OCI-LY3 (cell line): ENCODE measurements around the gene DSTN.

Source experiments
- H2AFZ ChIP-seq: fragments of 200-600, 300-600 bp; shearing (Covaris generic); 2 replicates; pipeline ENCODE4 v1.6.0; 2014; ENCODE audit warnings: antibody characterized with exemption, low read depth, low read length
- H3K27ac ChIP-seq: fragments of 200-600, 300-600 bp; sonication (generic); 2 replicates; pipeline ENCODE4 v1.5.1; 2014; ENCODE audit warnings: mild to moderate bottlenecking, low read length, moderate library complexity, mixed read lengths
- H3K27me3 ChIP-seq: fragments of 200-600, 300-600 bp; sonication (generic); 2 replicates; pipeline ENCODE4 v1.6.1; 2014; ENCODE audit warnings: low read depth, low read length, mixed read lengths
- H3K36me3 ChIP-seq: fragments of 200-600, 300-600 bp; sonication (generic); replicated peaks from 2 replicates; pipeline ENCODE3; 2014; ENCODE audit warnings: low read depth, low read length, mixed read lengths
- H3K4me1 ChIP-seq: fragments of 300-600, 200-600 bp; sonication (generic); 2 replicates; pipeline ENCODE4 v1.6.1; 2014; ENCODE audit warnings: low read length, mixed read lengths
- H3K4me2 ChIP-seq: fragments of 200-600, 300-600 bp; sonication (generic); 2 replicates; pipeline ENCODE4 v1.6.1; 2014; ENCODE audit warnings: low read length, mixed read lengths
- H3K4me3 ChIP-seq: fragments of 300-600, 200-600 bp; sonication (generic); 2 replicates; pipeline ENCODE4 v1.5.1; 2014; ENCODE audit warnings: antibody characterized with exemption, mild to moderate bottlenecking, low read length, moderate library complexity
- H3K79me2 ChIP-seq: fragments of 300-600, 200-600 bp; shearing (Covaris generic); 2 replicates; pipeline ENCODE4 v1.6.1; 2014; ENCODE audit warnings: mild to moderate bottlenecking, low read length, mixed read lengths
- H3K9ac ChIP-seq: fragments of 300-600, 200-600 bp; shearing (Covaris generic); 2 replicates; pipeline ENCODE4 v1.6.0; 2014; ENCODE audit warnings: mild to moderate bottlenecking, low read length, moderate library complexity
- H3K9me3 ChIP-seq: fragments of 200-600, 300-600 bp; shearing (Covaris generic); 2 replicates; pipeline ENCODE4 v1.6.1; 2014; ENCODE audit warnings: low read length, mixed read lengths; ENCODE audit not compliant: insufficient read depth
- H4K20me1 ChIP-seq: fragments of 200-600, 300-600 bp; sonication (generic); 2 replicates; pipeline ENCODE4 v1.6.1; 2016; ENCODE audit warnings: low read length, mixed read lengths; ENCODE audit not compliant: insufficient read depth
- CTCF ChIP-seq: fragments of 200-600, 300-600 bp; sonication (generic); IDR thresholded peaks from 2 replicates; pipeline ENCODE4 v1.5.1; 2014; ENCODE audit warnings: antibody characterized with exemption, low read length, low read depth
- EZH2phosphoT487 ChIP-seq: fragments of 200-600 bp; shearing (Covaris generic); IDR thresholded peaks from 2 replicates; pipeline ENCODE4 v1.6.1; 2018; ENCODE audit warnings: antibody characterized with exemption, mixed run types, low read depth

The DSTN gene

GRCh38 chr20:17543531-17544131 lies 26.2 kb upstream of the DSTN start:
- H3K27me3 ChIP-seq = peaks cover 86% of the 10 kb centered on the region
- no peaks in the 10 kb centered on the region for H3K79me2 ChIP-seq
- H3K4me1 ChIP-seq = peaks cover 7% of the 10 kb centered on the region
- H3K9ac ChIP-seq = no peak overlapping the region
- TF ChIP-seq EZH2phosphoT487 = no peak
- TF ChIP-seq CTCF = no peak
- H3K9me3 ChIP-seq = no peaks in the 10 kb centered on the region
- no peak overlapping the region for H3K27ac ChIP-seq
- no peak overlapping the region for H3K4me3 ChIP-seq
- no peak overlapping the region for H3K4me2 ChIP-seq
- H2AFZ ChIP-seq = no peak overlapping the region
- H4K20me1 ChIP-seq = no peaks in the 10 kb centered on the region
- no peaks in the 10 kb centered on the region for H3K36me3 ChIP-seq

- no peak overlapping the region for H3K27ac ChIP-seq
- no peaks in the 10 kb centered on the region for H3K36me3 ChIP-seq
- H3K9me3 ChIP-seq = no peaks in the 10 kb centered on the region
- TF ChIP-seq EZH2phosphoT487 = no peak
- no peak for TF ChIP-seq CTCF
- H3K4me3 ChIP-seq = no peak overlapping the region
- no peak overlapping the region for H3K4me2 ChIP-seq
- no peaks in the 10 kb centered on the region for H3K4me1 ChIP-seq
- H4K20me1 ChIP-seq = no peaks in the 10 kb centered on the region
- no peak overlapping the region for H2AFZ ChIP-seq
- H3K9ac ChIP-seq = no peak overlapping the region
- H3K27me3 ChIP-seq = peaks cover 89% of the 10 kb centered on the region
- no peaks in the 10 kb centered on the region for H3K79me2 ChIP-seq
These were observed 24.7 kb upstream of the DSTN start for GRCh38 chr20:17545127-17545526.

GRCh38 chr20:17549131-17549530 lies 20.7 kb upstream of the DSTN start:
- H3K4me1 ChIP-seq = no peaks in the 10 kb centered on the region
- H3K36me3 ChIP-seq = no peaks in the 10 kb centered on the region
- H3K9me3 ChIP-seq = no peaks in the 10 kb centered on the region
- H3K4me2 ChIP-seq = no peak overlapping the region
- no peak overlapping the region for H3K9ac ChIP-seq
- TF ChIP-seq EZH2phosphoT487 (no peak), CTCF (no peak)
- H3K27me3 ChIP-seq = peaks cover 67% of the 10 kb centered on the region
- H2AFZ ChIP-seq = no peak overlapping the region
- H3K4me3 ChIP-seq = no peak overlapping the region
- H3K27ac ChIP-seq = no peak overlapping the region
- H4K20me1 ChIP-seq = no peaks in the 10 kb centered on the region
- H3K79me2 ChIP-seq = no peaks in the 10 kb centered on the region

- Histone ChIP-seq H3K9me3 (no peaks in the 10 kb centered on the region), H3K27me3 (peaks cover 23% of the 10 kb centered on the region), H3K79me2 (no peaks in the 10 kb centered on the region), H3K27ac (no peak overlapping the region), H3K4me3 (no peak overlapping the region), H3K4me1 (no peaks in the 10 kb centered on the region), H3K9ac (no peak overlapping the region), H4K20me1 (no peaks in the 10 kb centered on the region), H3K36me3 (no peaks in the 10 kb centered on the region), H2AFZ (no peak overlapping the region), H3K4me2 (no peak overlapping the region)
- TF ChIP-seq CTCF = no peak
- TF ChIP-seq EZH2phosphoT487 = no peak
These were observed 14.8 kb upstream of the DSTN start for GRCh38 chr20:17555106-17555505.
